Calu3 (cell line): Measurements from ENCODE around the gene MIPEP. TPM values are rescaled to one million over a fixed set of nuclear protein-coding genes. Genes with fewer than 3 reads are reported as not detected.

Experiments used
- BruUV-seq: library from RNA; stranded (reverse); fragments of 400-500 nt; replicated peaks from 2 replicates; lab custom pipeline; 2021; lab: Mats Ljungman, UMichigan
- CTCF ChIA-PET: fragments of 300-600 bp; sonication (Branson Sonifier 250); formaldehyde crosslinking; loops from one replicate; lab custom pipeline; 2022; ENCODE audit warnings: antibody characterized with exemption; lab: Charles Lee
- DNase-seq: peaks from one replicate; pipeline ENCODE4 v3.0.0; 2022
- H3K27ac Mint-ChIP-seq: one replicate; pipeline ENCODE4 v1.8.0; 2022; ENCODE audit warnings: mixed read lengths; ENCODE audit not compliant: unreplicated experiment
- H3K27me3 Mint-ChIP-seq: one replicate; pipeline ENCODE4 v1.8.0; 2022; ENCODE audit warnings: mixed read lengths; ENCODE audit not compliant: unreplicated experiment
- H3K36me3 Mint-ChIP-seq: one replicate; pipeline ENCODE4 v1.8.0; 2022; ENCODE audit warnings: mild to moderate bottlenecking, moderate library complexity, mixed read lengths; ENCODE audit not compliant: insufficient read depth, unreplicated experiment
- H3K4me1 Mint-ChIP-seq: one replicate; pipeline ENCODE4 v1.8.0; 2022; ENCODE audit warnings: mild to moderate bottlenecking, low read depth, mixed read lengths; ENCODE audit not compliant: unreplicated experiment
- H3K4me3 Mint-ChIP-seq: one replicate; pipeline ENCODE4 v1.8.0; 2022; ENCODE audit warnings: mild to moderate bottlenecking, low read depth, moderate library complexity, mixed read lengths; ENCODE audit not compliant: unreplicated experiment
- H3K9me3 Mint-ChIP-seq: one replicate; pipeline ENCODE4 v1.8.0; 2022; ENCODE audit warnings: low read depth, mixed read lengths; ENCODE audit not compliant: unreplicated experiment
- CTCF ChIP-seq: fragments of 200-600 bp; IDR thresholded peaks from one replicate; pipeline ENCODE4 v1.8.0; 2022; ENCODE audit warnings: antibody characterized with exemption; ENCODE audit not compliant: unreplicated experiment
- intact Hi-C: fragments of 100-400 bp; cut with micrococcal nuclease; formaldehyde crosslinking; loops from one replicate; pipeline ENCODE4 v1.10.0; 2022; ENCODE audit not compliant: unreplicated experiment
- total RNA-seq: library from RNA; stranded (reverse); gene quantifications from 2 replicates; pipeline ENCODE4 v1.2.3, GENCODE V29; 2022

MIPEP gene
- total RNA-seq, 1 experiment from 2014 or later, result 25.2 TPM

- Mint-ChIP-seq H3K27me3 (no peaks in the 10 kb centered on the region), H3K4me1 (peaks cover 10% of the 10 kb centered on the region), H3K9me3 (peaks cover 7% of the 10 kb centered on the region), H3K27ac (no peak overlapping the region), H3K36me3 (no peaks in the 10 kb centered on the region), H3K4me3 (no peak overlapping the region)
- CTCF ChIA-PET, result no interaction called here
- no peak for DNase-seq
- TF ChIP-seq CTCF, result no peak
- intact Hi-C loops, result no loop called here
- BruUV-seq, result no TSS peak
These were observed 112.3 kb downstream of the MIPEP start for GRCh38 chr13:23776698-23777574.

GRCh38 chr13:23772717-23773116 lies 116.5 kb downstream of the MIPEP start:
- TF ChIP-seq CTCF, result no peak
- Mint-ChIP-seq H3K9me3 (no peaks in the 10 kb centered on the region), H3K4me3 (no peak overlapping the region), H3K36me3 (peaks cover 5% of the 10 kb centered on the region), H3K27me3 (no peaks in the 10 kb centered on the region), H3K4me1 (peaks cover 7% of the 10 kb centered on the region), H3K27ac (no peak overlapping the region)
- DNase-seq, result no peak
- no TSS peak for BruUV-seq
- CTCF ChIA-PET, result no interaction called here
- intact Hi-C loops, result no loop called here

GRCh38 chr13:23771956-23772355 lies 117.2 kb downstream of the MIPEP start:
- BruUV-seq, result no TSS peak
- Mint-ChIP-seq H3K9me3 (no peaks in the 10 kb centered on the region), H3K36me3 (peaks cover 5% of the 10 kb centered on the region), H3K27ac (no peak overlapping the region), H3K4me3 (no peak overlapping the region), H3K27me3 (no peaks in the 10 kb centered on the region), H3K4me1 (peaks cover 7% of the 10 kb centered on the region)
- no peak for TF ChIP-seq CTCF
- CTCF ChIA-PET, result no interaction called here
- no peak for DNase-seq
- intact Hi-C loops, result no loop called here

GRCh38 chr13:23771552-23771951 lies 117.6 kb downstream of the MIPEP start:
- no peak for TF ChIP-seq CTCF
- intact Hi-C loops, result no loop called here
- BruUV-seq, result no TSS peak
- Mint-ChIP-seq H3K4me1 (peaks cover 7% of the 10 kb centered on the region), H3K27me3 (no peaks in the 10 kb centered on the region), H3K36me3 (peaks cover 5% of the 10 kb centered on the region), H3K9me3 (no peaks in the 10 kb centered on the region), H3K4me3 (no peak overlapping the region), H3K27ac (no peak overlapping the region)
- DNase-seq, result no peak
- CTCF ChIA-PET, result no interaction called here
